GM18505 (cell line): ENCODE results near the gene CFAP43.

Experiments used
- ATAC-seq: cut with Tn5 transposase; IDR thresholded peaks from one replicate; pipeline ENCODE4 v1.9.1; 2021; ENCODE audit not compliant: unreplicated experiment
- POLR2A ChIP-seq: IDR thresholded peaks from 4 replicates; pipeline ENCODE4 v1.6.1; 2011; ENCODE audit warnings: borderline replicate concordance; ENCODE audit not compliant: insufficient read depth, insufficient read length; ENCODE audit errors: extremely low read depth

Gene CFAP43

GRCh38 chr10:104120903-104121484 is 111.2 kb downstream of the CFAP43 start:
- no peak for ATAC-seq
- no peak for TF ChIP-seq POLR2A

- TF ChIP-seq POLR2A: no peak
- no peak for ATAC-seq
These were observed 111.7 kb downstream of the CFAP43 start for GRCh38 chr10:104120512-104120902.

- TF ChIP-seq POLR2A: no peak
- ATAC-seq: no peak
These were observed 112.2 kb downstream of the CFAP43 start for GRCh38 chr10:104119996-104120395.

DNA sequence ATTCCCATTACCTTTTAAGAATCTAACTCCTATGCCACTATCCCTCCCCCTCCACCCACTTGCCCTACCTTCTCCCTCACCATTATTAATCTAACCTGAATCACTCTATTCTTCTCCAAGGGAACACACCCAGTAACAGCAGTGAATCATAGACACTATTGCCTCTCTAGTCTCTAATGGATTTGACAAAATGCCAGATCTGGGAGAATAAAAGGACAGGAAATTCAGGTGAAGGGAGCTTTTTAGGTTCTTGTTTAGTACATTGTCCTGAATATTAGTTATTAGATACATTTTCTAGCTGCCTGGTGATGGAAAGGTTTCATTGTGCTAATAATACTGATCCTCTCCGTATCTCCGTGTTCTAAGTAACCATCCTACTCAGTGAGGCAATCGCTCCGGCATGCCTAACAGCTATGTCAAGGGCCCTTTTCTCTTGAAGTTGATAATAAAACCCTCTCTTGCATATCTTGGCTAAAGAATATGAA is 114.3 kb downstream of the CFAP43 start:
- TF ChIP-seq POLR2A: no peak
- ATAC-seq: no peak

DNA sequence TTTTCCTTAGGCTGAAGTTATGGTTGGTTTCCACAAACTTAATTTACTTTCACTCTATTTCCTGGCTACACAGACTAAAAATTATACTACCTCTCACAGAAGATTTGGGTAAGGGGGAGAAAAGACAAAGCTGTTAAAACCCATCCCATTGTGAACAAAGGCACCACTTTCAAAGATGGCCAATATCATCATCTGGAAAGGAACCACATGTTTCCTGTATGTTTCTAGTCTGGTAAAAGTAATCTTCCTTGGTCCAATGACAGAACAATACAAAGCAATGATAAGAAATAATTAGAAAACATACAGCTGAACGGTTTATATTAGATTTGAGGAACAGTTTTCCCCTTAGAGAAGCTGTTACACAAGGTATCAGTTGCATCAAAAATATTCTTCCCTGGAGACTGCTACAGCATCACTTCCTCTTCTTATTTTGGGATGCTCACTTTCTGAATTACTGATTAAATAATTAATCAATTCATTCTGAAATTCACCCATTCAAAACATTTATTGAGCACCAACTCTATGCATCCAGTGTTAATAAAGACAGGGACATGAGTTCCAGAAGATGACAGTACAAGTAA is 118.7 kb downstream of the CFAP43 start:
- no peak for ATAC-seq
- no peak for TF ChIP-seq POLR2A

GRCh38 chr10:104109908-104110662 is 122.1 kb downstream of the CFAP43 start:
- no peak for TF ChIP-seq POLR2A
- ATAC-seq: no peak

DNA sequence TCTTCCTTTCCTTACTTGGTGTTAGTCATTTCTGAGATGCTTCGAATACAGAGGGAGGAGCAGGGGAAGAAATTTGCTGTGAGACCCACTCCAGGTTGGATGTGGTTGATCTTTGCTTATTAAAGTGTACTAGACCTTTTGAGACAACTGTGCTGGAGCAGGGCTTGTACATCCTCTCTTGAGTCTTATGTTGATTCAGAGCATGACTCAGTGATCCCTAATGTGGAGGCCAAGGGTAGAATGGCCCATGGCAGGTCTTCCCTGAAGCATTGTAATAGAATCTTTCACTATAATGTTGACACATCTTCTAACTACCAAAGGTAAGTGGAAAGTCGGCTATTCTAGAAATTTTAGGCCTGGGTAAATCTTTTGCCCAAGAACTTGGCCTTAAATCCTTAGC is 127.2 kb downstream of the CFAP43 start:
- no peak for TF ChIP-seq POLR2A
- ATAC-seq: no peak

GRCh38 chr10:104104418-104104817 is 127.7 kb downstream of the CFAP43 start:
- ATAC-seq: no peak
- TF ChIP-seq POLR2A: no peak

DNA sequence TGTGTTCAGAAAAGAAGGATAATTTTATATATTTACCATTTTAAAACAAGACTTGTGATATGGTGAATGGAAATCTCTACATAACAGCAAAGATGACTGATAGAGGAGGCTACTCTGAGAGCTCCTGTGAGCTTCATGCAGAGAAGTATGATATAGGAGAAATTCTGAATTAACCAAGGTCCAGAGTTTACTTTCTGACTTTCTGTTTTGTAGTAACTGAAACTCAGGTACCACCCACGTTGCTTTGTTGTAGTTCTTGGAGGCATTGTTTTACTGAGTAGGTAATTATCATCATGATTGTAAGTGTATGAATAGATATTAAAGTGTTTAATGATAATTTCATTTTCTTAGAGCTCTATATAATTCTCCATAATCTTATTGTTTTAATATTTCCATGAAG is 128.2 kb downstream of the CFAP43 start:
- no peak for TF ChIP-seq POLR2A
- ATAC-seq: no peak

DNA sequence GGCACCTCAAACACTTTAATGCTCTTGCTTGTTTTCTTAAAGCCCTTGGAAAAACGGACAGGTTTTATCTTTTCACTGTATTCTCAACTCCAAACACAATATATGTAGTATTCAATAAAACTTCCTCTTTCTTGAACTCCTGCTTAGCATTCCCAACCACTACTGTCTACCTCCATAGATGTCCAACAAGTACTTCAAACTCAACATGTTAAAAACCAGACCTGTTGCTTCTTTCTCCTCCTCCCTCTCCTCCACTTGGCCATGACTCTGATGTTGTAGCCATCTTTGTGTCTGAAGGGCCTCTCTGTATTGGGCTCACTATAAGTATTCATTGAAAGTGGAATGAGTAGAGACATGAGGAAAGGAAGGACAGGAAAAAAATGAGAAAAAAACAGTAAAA is 130.3 kb downstream of the CFAP43 start:
- no peak for TF ChIP-seq POLR2A
- ATAC-seq: no peak

DNA sequence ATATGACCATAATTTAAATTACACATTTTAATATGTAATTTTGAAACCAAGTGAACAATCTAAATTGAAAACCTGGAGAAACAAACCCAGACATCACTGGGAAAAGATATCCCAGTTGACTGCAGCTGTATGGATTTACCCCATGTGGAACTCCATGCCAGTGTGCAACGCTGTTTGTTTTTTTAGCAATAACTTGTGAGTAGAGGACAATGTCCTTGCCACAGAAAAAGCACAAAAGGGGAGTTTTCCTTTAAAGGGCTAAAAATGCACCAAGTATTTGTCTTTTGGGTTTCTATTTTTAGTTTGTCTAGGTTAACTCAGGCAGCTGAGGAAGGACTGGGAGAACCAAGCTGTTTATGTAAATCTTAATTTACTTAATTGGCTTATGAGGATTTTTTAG is 131.4 kb downstream of the CFAP43 start:
- no peak for ATAC-seq
- no peak for TF ChIP-seq POLR2A

DNA sequence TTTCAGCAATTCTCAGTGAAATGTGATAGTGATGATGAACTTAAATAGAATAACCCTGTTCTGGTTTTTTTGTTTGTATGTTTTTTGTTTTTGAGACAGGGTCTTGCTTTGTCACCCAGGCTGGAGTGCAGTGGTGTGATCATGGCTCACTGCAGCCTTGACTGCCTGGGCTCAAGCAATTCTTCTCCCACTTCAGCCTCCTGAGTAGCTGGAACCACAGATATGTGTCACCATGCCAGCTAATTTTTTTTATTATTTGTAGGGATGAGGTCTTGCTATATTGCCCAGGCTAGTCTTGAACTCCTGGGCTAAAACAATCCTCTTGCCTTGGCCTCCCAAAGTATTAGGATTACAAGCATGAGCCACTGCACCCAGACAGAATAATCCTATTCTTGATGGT is 132.2 kb downstream of the CFAP43 start:
- ATAC-seq: no peak
- no peak for TF ChIP-seq POLR2A

DNA sequence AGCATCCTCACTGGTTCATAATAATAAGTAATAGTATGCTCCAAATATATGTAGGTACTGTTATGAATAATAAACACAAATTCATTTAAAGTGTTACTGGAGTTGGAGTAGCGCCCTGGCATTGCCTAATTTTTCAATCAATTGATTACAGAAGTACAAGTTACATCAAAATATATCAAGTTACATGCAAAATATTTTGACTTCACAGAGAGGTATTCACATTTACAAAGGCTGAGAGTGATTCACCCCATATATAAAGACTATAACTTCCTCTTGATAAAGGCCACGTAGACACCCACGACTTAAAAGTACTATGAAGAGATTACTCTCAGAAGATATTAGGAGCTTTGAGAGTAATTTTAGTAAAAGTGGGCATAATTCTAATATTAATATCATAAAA is 132.9 kb downstream of the CFAP43 start:
- no peak for ATAC-seq

GRCh38 chr10:104098358-104098925 is 133.7 kb downstream of the CFAP43 start:
- TF ChIP-seq POLR2A: no peak
- ATAC-seq: no peak

More for the DNA sequence above, 132.9 kb downstream of the CFAP43 start:
- TF ChIP-seq POLR2A: no peak
